ENCODE results near the gene PNRC2.

DNA sequence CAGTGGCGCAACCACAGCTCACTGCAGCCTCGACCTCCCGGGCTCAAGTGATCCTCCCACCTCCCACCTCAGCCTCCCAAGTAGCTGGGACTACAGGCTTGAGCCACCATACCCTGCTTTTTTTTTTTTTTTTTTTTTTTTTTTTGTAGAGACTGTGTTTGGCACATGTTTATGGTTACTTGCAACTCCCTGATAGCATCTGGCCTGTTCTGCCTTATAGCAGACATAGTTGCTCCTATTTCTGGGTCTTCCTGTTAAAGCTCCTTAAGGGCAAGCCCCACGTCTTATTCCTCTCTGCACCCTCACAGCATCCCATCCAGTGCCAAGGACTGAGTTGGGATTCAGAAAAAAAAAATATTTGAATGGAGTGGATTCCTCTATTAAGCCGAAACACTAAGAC, 29.4 kb upstream of the PNRC2 start:
- TF ChIP-seq ESRRG (CRISPR knock-in tag; IDR thresholded peaks at IDR 0.05): no peak
- TF ChIP-seq ZFP3 (CRISPR knock-in tag; IDR thresholded peaks at IDR 0.05): no peak
- TF ChIP-seq, protein P1, sequence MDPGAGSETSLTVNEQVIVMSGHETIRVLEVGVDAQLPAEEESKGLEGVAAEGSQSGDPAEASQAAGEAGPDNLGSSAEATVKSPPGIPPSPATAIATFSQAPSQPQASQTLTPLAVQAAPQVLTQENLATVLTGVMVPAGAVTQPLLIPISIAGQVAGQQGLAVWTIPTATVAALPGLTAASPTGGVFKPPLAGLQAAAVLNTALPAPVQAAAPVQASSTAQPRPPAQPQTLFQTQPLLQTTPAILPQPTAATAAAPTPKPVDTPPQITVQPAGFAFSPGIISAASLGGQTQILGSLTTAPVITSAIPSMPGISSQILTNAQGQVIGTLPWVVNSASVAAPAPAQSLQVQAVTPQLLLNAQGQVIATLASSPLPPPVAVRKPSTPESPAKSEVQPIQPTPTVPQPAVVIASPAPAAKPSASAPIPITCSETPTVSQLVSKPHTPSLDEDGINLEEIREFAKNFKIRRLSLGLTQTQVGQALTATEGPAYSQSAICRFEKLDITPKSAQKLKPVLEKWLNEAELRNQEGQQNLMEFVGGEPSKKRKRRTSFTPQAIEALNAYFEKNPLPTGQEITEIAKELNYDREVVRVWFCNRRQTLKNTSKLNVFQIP (CRISPR knock-in tag; IDR thresholded peaks at IDR 0.05; ENCODE audit: borderline replicate concordance, low read depth): no peak
- TF ChIP-seq, protein P2, sequence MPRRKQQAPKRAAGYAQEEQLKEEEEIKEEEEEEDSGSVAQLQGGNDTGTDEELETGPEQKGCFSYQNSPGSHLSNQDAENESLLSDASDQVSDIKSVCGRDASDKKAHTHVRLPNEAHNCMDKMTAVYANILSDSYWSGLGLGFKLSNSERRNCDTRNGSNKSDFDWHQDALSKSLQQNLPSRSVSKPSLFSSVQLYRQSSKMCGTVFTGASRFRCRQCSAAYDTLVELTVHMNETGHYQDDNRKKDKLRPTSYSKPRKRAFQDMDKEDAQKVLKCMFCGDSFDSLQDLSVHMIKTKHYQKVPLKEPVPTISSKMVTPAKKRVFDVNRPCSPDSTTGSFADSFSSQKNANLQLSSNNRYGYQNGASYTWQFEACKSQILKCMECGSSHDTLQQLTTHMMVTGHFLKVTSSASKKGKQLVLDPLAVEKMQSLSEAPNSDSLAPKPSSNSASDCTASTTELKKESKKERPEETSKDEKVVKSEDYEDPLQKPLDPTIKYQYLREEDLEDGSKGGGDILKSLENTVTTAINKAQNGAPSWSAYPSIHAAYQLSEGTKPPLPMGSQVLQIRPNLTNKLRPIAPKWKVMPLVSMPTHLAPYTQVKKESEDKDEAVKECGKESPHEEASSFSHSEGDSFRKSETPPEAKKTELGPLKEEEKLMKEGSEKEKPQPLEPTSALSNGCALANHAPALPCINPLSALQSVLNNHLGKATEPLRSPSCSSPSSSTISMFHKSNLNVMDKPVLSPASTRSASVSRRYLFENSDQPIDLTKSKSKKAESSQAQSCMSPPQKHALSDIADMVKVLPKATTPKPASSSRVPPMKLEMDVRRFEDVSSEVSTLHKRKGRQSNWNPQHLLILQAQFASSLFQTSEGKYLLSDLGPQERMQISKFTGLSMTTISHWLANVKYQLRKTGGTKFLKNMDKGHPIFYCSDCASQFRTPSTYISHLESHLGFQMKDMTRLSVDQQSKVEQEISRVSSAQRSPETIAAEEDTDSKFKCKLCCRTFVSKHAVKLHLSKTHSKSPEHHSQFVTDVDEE (CRISPR knock-in tag; IDR thresholded peaks at IDR 0.05): no peak
- TF ChIP-seq ZNF8 (CRISPR knock-in tag; IDR thresholded peaks at IDR 0.05): no peak
- TF ChIP-seq, protein P3, sequence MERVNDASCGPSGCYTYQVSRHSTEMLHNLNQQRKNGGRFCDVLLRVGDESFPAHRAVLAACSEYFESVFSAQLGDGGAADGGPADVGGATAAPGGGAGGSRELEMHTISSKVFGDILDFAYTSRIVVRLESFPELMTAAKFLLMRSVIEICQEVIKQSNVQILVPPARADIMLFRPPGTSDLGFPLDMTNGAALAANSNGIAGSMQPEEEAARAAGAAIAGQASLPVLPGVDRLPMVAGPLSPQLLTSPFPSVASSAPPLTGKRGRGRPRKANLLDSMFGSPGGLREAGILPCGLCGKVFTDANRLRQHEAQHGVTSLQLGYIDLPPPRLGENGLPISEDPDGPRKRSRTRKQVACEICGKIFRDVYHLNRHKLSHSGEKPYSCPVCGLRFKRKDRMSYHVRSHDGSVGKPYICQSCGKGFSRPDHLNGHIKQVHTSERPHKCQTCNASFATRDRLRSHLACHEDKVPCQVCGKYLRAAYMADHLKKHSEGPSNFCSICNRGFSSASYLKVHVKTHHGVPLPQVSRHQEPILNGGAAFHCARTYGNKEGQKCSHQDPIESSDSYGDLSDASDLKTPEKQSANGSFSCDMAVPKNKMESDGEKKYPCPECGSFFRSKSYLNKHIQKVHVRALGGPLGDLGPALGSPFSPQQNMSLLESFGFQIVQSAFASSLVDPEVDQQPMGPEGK (CRISPR knock-in tag; IDR thresholded peaks at IDR 0.05; ENCODE audit: borderline replicate concordance): no peak
- no peak for TF ChIP-seq GLIS3 (CRISPR knock-in tag; IDR thresholded peaks at IDR 0.05)
- TF ChIP-seq, protein P4, sequence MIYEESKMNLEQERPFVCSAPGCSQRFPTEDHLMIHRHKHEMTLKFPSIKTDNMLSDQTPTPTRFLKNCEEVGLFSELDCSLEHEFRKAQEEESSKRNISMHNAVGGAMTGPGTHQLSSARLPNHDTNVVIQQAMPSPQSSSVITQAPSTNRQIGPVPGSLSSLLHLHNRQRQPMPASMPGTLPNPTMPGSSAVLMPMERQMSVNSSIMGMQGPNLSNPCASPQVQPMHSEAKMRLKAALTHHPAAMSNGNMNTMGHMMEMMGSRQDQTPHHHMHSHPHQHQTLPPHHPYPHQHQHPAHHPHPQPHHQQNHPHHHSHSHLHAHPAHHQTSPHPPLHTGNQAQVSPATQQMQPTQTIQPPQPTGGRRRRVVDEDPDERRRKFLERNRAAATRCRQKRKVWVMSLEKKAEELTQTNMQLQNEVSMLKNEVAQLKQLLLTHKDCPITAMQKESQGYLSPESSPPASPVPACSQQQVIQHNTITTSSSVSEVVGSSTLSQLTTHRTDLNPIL (CRISPR knock-in tag; IDR thresholded peaks at IDR 0.05; ENCODE audit: low read depth): no peak
- no peak for TF ChIP-seq ZNF565 (CRISPR knock-in tag; conservative IDR thresholded peaks at IDR 0.05; ENCODE audit: low read depth)
- TF ChIP-seq ARNTL (CRISPR knock-in tag; IDR thresholded peaks at IDR 0.05; ENCODE audit: borderline replicate concordance, low read depth): no peak
- TF ChIP-seq ZNF70 (CRISPR knock-in tag; IDR thresholded peaks at IDR 0.05): no peak
- no peak for TF ChIP-seq SNAI2 (CRISPR knock-in tag; IDR thresholded peaks at IDR 0.05)

Data from SK-N-SH treated with all-trans-retinoic acid at 6 μM for 48 hours (cell line).